ENCODE measurements around the gene STON1. TPM values are rescaled to one million over a fixed set of nuclear protein-coding genes. Genes with fewer than 3 reads are reported as not detected.

STON1 gene
- total RNA-seq, 1 donor from 2014 or later, result 37.5 TPM

- TF ChIP-seq CTCF (IDR thresholded peaks at IDR 0.05), result no peak
- H3K4me3 Mint-ChIP-seq (ENCODE audit: unreplicated experiment), result no peak overlapping the region
- no peak for DNase-seq (ENCODE audit: extremely low spot score, unreplicated experiment)
- no peaks in the 10 kb centered on the region for H3K27me3 Mint-ChIP-seq (ENCODE audit: unreplicated experiment)
- H3K27ac Mint-ChIP-seq (ENCODE audit: unreplicated experiment), result no peak overlapping the region
- no peaks in the 10 kb centered on the region for H3K9me3 Mint-ChIP-seq (ENCODE audit: unreplicated experiment)
- peaks cover 16% of the 10 kb centered on the region for H3K36me3 Mint-ChIP-seq (ENCODE audit: unreplicated experiment)
- peaks cover 58% of the 10 kb centered on the region for H3K4me1 Mint-ChIP-seq (ENCODE audit: unreplicated experiment)
Observed at GRCh38 chr2:48568547-48568946, 38.6 kb downstream of the STON1 start.

GRCh38 chr2:48569433-48569832 lies 39.5 kb downstream of the STON1 start:
- Mint-ChIP-seq H3K4me3 (ENCODE audit: unreplicated experiment) (no peak overlapping the region), H3K36me3 (ENCODE audit: unreplicated experiment) (peaks cover 15% of the 10 kb centered on the region), H3K27me3 (ENCODE audit: unreplicated experiment) (no peaks in the 10 kb centered on the region), H3K27ac (ENCODE audit: unreplicated experiment) (no peak overlapping the region), H3K9me3 (ENCODE audit: unreplicated experiment) (no peaks in the 10 kb centered on the region), H3K4me1 (ENCODE audit: unreplicated experiment) (peaks cover 61% of the 10 kb centered on the region)
- DNase-seq (ENCODE audit: extremely low spot score, unreplicated experiment), result no peak
- no peak for TF ChIP-seq CTCF (IDR thresholded peaks at IDR 0.05)

DNA sequence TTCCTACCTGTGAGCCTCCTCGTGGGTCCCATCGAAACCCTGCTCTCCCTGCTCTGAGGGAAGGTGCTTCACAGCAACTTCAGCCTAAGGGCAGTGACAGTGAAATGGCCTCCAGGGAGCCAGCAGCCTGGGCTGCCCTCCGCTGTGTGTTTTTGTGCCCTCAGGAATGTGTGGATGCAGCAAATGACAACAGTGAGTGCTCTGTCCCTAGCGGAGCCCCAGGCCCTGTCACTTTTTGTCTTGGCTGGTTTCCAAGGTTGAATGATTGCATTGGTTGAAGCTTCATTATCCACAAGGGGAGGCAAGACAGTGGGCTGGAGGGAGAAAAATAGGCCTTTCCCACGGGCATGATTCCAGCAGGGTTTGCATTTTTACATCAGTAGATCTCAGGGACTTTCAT lies 42.9 kb downstream of the STON1 start:
- TF ChIP-seq CTCF (IDR thresholded peaks at IDR 0.05), result no peak
- H3K4me3 Mint-ChIP-seq (ENCODE audit: unreplicated experiment), result no peak overlapping the region
- H3K9me3 Mint-ChIP-seq (ENCODE audit: unreplicated experiment), result no peaks in the 10 kb centered on the region
- peak overlapping the region; percentile 62 for H3K27ac Mint-ChIP-seq (ENCODE audit: unreplicated experiment)
- H3K36me3 Mint-ChIP-seq (ENCODE audit: unreplicated experiment), result peaks cover 19% of the 10 kb centered on the region
- no peak for DNase-seq (ENCODE audit: extremely low spot score, unreplicated experiment)
- peaks cover 46% of the 10 kb centered on the region for H3K4me1 Mint-ChIP-seq (ENCODE audit: unreplicated experiment)
- no peaks in the 10 kb centered on the region for H3K27me3 Mint-ChIP-seq (ENCODE audit: unreplicated experiment)

- H3K27me3 Mint-ChIP-seq (ENCODE audit: unreplicated experiment), result no peaks in the 10 kb centered on the region
- peaks cover 35% of the 10 kb centered on the region for H3K4me1 Mint-ChIP-seq (ENCODE audit: unreplicated experiment)
- no peak overlapping the region for H3K27ac Mint-ChIP-seq (ENCODE audit: unreplicated experiment)
- DNase-seq (ENCODE audit: extremely low spot score, unreplicated experiment), result no peak
- H3K4me3 Mint-ChIP-seq (ENCODE audit: unreplicated experiment), result no peak overlapping the region
- no peak for TF ChIP-seq CTCF (IDR thresholded peaks at IDR 0.05)
- peaks cover 17% of the 10 kb centered on the region for H3K36me3 Mint-ChIP-seq (ENCODE audit: unreplicated experiment)
- no peaks in the 10 kb centered on the region for H3K9me3 Mint-ChIP-seq (ENCODE audit: unreplicated experiment)
Observed at GRCh38 chr2:48574353-48575287, 44.7 kb downstream of the STON1 start.

DNA sequence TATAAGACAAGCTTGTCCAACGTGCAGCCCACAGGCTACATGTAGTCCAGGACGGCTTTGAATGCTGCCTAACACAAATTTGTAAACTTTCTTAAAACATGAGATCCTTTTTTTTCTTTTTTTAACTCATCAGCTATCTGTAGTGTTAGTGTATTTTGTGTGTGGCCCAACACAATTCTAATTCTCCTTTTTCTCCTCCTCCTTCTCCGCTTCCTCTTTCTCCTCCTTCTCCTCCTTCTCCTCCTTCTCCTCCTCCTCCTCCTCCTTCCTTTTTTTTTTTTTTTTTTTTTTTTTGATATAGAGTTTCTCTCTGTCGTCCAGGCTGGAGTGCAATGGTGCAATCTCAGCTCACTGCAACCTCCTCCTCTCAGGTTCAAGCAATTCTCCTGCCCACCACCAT lies 48.4 kb downstream of the STON1 start:
- H3K9me3 Mint-ChIP-seq (ENCODE audit: unreplicated experiment), result no peaks in the 10 kb centered on the region

More for the DNA sequence above, 48.4 kb downstream of the STON1 start:
- no peaks in the 10 kb centered on the region for H3K27me3 Mint-ChIP-seq (ENCODE audit: unreplicated experiment)
- peaks cover 44% of the 10 kb centered on the region for H3K36me3 Mint-ChIP-seq (ENCODE audit: unreplicated experiment)
- DNase-seq (ENCODE audit: extremely low spot score, unreplicated experiment), result no peak
- H3K27ac Mint-ChIP-seq (ENCODE audit: unreplicated experiment), result no peak overlapping the region
- no peak overlapping the region for H3K4me3 Mint-ChIP-seq (ENCODE audit: unreplicated experiment)
- peaks cover 11% of the 10 kb centered on the region for H3K4me1 Mint-ChIP-seq (ENCODE audit: unreplicated experiment)
- no peak for TF ChIP-seq CTCF (IDR thresholded peaks at IDR 0.05)

Measured in osteocyte (in vitro differentiated cells).